Testis (tissue), 3 donors: ENCODE measurements around the gene NUCB1. TPM values are rescaled to one million over a fixed set of nuclear protein-coding genes. Genes with fewer than 3 reads are reported as not detected.

Experiments used
- DNase-seq: peaks from one replicate; pipeline ENCODE4 v3.0.0-alpha.2; 2019
- H3K27ac ChIP-seq, 2 donors: fragments of 200-600 bp; sonication (generic); one replicate each; pipeline ENCODE4 v1.5.1; 2019
- H3K27me3 ChIP-seq: fragments of 200-600 bp; sonication (generic); one replicate; pipeline ENCODE4 v1.5.1; 2019
- H3K36me3 ChIP-seq: fragments of 200-600 bp; sonication (generic); one replicate; pipeline ENCODE4 v1.5.1; 2017; ENCODE audit warnings: low read depth; ENCODE audit errors: missing control alignments
- H3K4me1 ChIP-seq: fragments of 200-600 bp; sonication (generic); one replicate; pipeline ENCODE4 v1.5.1; 2019
- H3K4me3 ChIP-seq, 2 donors: fragments of 200-600 bp; sonication (generic); one replicate each; pipeline ENCODE4 v1.5.1; 2017 to 2019
- H3K9me3 ChIP-seq: fragments of 200-600 bp; sonication (generic); one replicate; pipeline ENCODE4 v1.5.1; 2017
- POLR2A ChIP-seq: fragments of 450-650 bp; IDR thresholded peaks from one replicate; pipeline ENCODE4 v1.6.1; 2017; ENCODE audit warnings: antibody characterized with exemption, mild to moderate bottlenecking, moderate library complexity
- WGBS, 2 donors: methylation state at CpG; one replicate each; pipeline ENCODE4 v1.1.5; 2018; 5-methylcytosine and 5-hydroxymethylcytosine counted together
- intact Hi-C: fragments of 100-400 bp; cut with DNase I; formaldehyde crosslinking; loops from one replicate; pipeline ENCODE4 v1.15.1; 2023; ENCODE audit warnings: low total_unique reads
- polyA plus RNA-seq: library from polyadenylated mRNA; stranded (reverse); fragments of 350-450 nt; fragmentation: Illumina TruSeq; extraction: RNeasy Lipid Tissue Mini Kit (QIAGEN cat#74804); gene quantifications from one replicate; pipeline ENCODE4 v1.2.3, GENCODE V29; 2014; ENCODE audit warnings: low read depth, low replicate concordance; ENCODE audit not compliant: insufficient read depth
- total RNA-seq, 2 donors: library from RNA; depleted of rRNA; stranded (reverse); fragments of >200 nt; gene quantifications; one replicate each; pipeline ENCODE4 v1.2.3, GENCODE V29; 2016
- TF ChIP-seq, protein P1 (sequence below), 3 experiments: fragments of 450-650 bp in 2 of 3; fragments of 200-600 bp in 1 of 3; sonication (generic) in 1 of 3; IDR thresholded peaks; one replicate each; pipeline ENCODE4 v1.5.1; 2016 to 2019; ENCODE audit warnings: antibody characterized with exemption in 3 of 3, mild to moderate bottlenecking in 2 of 3, moderate library complexity in 1 of 3

Gene NUCB1
- total and polyA plus RNA-seq, 3 donors from 2014 or later: 136 to 208 (median 139) TPM

DNA sequence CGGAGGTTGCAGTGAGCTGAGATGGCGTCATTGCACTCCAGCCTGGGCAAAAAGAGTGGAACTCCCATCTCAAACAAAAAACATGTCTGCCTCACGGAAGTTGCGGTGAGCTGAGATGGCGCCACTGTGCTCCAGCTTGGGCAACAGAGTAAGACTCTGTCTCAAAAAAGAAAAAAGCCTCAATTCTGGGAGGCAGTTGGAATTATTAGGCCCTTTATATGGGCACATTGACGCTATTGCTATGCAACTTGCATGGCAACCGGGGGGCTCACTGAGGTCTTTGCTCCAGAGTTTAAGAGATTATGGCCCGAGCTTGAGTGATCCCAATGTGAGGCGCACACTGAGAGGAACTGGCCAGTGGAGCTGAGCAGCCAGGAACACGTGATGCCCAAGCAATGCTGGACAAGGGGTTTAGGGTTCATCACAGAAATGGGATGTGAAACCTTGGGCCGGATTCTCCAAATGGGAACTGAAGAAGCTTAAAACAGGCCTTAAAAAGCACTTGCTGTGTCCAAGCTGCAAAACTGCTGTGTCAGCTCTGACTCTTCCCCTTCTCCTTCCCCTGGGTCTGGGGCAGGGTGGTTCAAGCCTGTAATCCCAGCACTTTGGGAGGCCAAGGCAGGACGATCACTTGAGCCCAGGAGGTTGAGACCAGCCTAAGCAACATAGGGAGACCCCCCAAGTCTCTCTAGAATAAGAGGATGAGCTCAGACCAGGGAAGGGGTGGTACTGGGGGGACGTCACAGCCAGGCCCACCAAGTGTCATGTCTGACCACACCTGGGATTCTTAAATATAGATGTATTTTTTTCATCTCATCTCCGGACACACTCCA lies 67.5 kb downstream of the NUCB1 start:
- Histone ChIP-seq H3K27me3 (no peaks in the 10 kb centered on the region), H3K27ac (peak overlapping the region in 1 of 2 donors; percentile 93), H3K9me3 (no peaks in the 10 kb centered on the region), H3K4me3 (no peak overlapping the region), H3K4me1 (peaks cover 26% of the 10 kb centered on the region), H3K36me3 (no peaks in the 10 kb centered on the region)
- DNase-seq: peak; percentile 59
- WGBS, 2 donors: 72 to 80% methylated on average over 14 of the region's 14 CpGs
- TF ChIP-seq, protein P1, sequence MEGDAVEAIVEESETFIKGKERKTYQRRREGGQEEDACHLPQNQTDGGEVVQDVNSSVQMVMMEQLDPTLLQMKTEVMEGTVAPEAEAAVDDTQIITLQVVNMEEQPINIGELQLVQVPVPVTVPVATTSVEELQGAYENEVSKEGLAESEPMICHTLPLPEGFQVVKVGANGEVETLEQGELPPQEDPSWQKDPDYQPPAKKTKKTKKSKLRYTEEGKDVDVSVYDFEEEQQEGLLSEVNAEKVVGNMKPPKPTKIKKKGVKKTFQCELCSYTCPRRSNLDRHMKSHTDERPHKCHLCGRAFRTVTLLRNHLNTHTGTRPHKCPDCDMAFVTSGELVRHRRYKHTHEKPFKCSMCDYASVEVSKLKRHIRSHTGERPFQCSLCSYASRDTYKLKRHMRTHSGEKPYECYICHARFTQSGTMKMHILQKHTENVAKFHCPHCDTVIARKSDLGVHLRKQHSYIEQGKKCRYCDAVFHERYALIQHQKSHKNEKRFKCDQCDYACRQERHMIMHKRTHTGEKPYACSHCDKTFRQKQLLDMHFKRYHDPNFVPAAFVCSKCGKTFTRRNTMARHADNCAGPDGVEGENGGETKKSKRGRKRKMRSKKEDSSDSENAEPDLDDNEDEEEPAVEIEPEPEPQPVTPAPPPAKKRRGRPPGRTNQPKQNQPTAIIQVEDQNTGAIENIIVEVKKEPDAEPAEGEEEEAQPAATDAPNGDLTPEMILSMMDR (IDR thresholded peaks at IDR 0.05): no peak
- TF ChIP-seq POLR2A: no peak
- intact Hi-C loops: no loop called here

DNA sequence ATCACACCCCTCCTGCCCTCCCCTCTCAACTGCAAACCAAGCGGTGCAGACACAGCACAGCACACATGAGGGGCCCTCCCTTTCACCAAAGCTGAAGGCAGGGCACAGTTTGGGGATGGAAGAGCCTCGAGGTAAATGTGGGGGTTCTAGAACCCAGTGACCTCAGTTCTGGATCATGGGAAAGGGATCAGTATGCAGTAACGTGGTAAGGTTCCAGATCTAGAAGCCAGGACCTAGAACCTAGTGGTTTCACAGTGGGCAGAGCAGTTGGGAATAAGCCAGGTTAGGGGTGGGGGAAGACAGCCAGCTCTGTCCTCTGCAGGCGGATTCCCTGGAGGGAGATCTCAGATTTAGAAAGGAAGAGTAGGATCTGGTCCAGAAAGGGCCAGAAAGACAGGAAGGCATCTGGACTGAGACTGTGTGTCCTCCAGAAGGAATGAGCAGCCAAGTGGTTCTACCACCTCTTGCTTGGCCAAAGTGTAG lies 68.1 kb downstream of the NUCB1 start:
- TF ChIP-seq, protein P1 (IDR thresholded peaks at IDR 0.05): no peak
- no peak for TF ChIP-seq POLR2A
- H3K27ac ChIP-seq: peak overlapping the region; percentile 22 to 93
- no peak for DNase-seq
- 58 to 69% methylated on average over 4 of the region's 4 CpGs for WGBS, 2 donors
- no peaks in the 10 kb centered on the region for H3K36me3 ChIP-seq
- intact Hi-C loops: no loop called here
- no peaks in the 10 kb centered on the region for H3K9me3 ChIP-seq
- peaks cover 25% of the 10 kb centered on the region for H3K4me1 ChIP-seq
- H3K27me3 ChIP-seq: no peaks in the 10 kb centered on the region
- H3K4me3 ChIP-seq: no peak overlapping the region

DNA sequence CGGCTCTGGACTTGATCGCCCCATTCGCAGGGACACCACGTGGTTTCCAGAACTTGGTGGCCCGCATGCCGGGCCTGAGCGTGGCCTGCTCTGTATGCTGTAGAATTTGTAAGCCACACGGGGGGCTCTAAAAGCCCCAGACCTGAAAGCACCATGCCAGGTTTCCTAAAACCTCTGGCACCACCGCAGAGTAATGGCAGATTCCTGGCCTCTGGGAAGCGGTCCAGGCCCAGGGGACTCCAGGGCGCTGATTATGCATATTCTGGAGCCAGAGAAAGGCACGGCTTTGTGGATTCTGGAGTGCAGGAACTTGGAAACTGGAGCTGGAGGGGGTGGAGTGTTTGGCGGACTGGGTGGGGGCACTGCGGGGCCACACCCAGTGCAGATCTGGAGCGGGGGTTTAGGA lies 68.7 kb downstream of the NUCB1 start:
- WGBS, 2 donors: 64 to 76% methylated on average over 11 to 15 of the region's 15 CpGs
- H3K36me3 ChIP-seq: no peaks in the 10 kb centered on the region

DNA sequence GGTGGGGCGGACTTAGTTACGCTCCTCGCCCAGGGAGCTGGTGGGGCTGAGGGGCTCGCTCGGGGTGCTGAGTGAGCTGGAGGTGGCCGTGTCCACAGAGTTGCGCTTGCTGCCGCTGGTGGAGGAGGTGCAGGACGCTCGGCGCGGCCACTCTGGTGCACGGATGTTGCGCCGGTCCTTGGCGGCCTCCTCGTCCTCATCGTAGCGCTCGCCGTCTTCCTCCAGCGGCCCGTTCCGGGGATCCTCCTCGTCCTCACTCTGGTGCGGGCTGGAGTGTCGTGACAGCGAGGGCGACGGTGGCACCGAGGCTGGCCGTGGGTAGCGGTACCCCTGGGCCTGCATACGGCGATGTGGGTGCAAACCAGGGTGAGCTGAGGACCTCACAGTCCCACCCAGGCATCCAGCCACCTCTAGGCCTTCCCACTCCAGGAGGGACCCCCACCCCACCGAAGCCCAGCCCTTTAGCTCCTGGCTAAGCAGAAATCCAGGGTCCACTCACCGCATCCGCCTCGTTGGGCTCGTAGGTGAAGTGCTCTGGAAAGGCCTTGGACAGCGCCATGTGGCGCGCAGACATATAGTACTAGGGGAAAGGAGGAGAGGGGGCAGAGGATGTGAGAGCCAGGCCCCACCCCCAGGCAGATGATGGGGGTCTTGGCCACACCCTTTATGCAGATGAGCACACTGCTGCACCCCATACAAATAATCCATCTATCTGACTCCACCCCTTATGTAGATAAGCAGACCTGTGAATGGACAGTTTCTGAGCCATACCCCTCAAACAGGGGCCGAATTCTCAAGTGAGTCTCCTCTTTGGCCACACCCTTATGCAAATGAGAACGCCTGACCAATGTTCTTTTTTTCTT lies 69.4 kb downstream of the NUCB1 start:
- H3K4me3 ChIP-seq: no peak overlapping the region
- H3K36me3 ChIP-seq: no peaks in the 10 kb centered on the region
- peak overlapping the region in 1 of 2 donors; percentile 93 for H3K27ac ChIP-seq
- H3K27me3 ChIP-seq: no peaks in the 10 kb centered on the region
- H3K9me3 ChIP-seq: no peaks in the 10 kb centered on the region
- TF ChIP-seq, protein P1 (IDR thresholded peaks at IDR 0.05): no peak
- TF ChIP-seq POLR2A: no peak
- peaks cover 12% of the 10 kb centered on the region for H3K4me1 ChIP-seq
- DNase-seq: peak; percentile 41
- intact Hi-C loops: loop anchor here (10.0 kb wide), 1 partner anchor 175 kb away; no protein-coding TSS in a partner anchor
- WGBS, 2 donors: 76 to 79% methylated on average over 32 to 45 of the region's 45 CpGs

More for the DNA sequence above, 68.7 kb downstream of the NUCB1 start:
- H3K27me3 ChIP-seq: no peaks in the 10 kb centered on the region
- peaks cover 19% of the 10 kb centered on the region for H3K4me1 ChIP-seq
- TF ChIP-seq, protein P1 (IDR thresholded peaks at IDR 0.05): no peak
- TF ChIP-seq POLR2A: no peak
- no peak for DNase-seq
- peak overlapping the region; percentile 22 to 93 for H3K27ac ChIP-seq
- H3K4me3 ChIP-seq: no peak overlapping the region
- no peaks in the 10 kb centered on the region for H3K9me3 ChIP-seq
- intact Hi-C loops: no loop called here
